ENCODE measurements around the gene ABCA3.

GRCh38 chr16:2243781-2244180 lies 96.7 kb downstream of the ABCA3 start:
- TF ChIP-seq RAD21 (conservative IDR thresholded peaks at IDR 0.05) (no peak), REST (IDR thresholded peaks at IDR 0.05; ENCODE audit: borderline replicate concordance) (no peak), TAF1 (IDR thresholded peaks at IDR 0.05; ENCODE audit: low read depth) (no peak), CTCF (IDR thresholded peaks at IDR 0.05; ENCODE audit: poor library complexity, severe bottlenecking) (no peak), POLR2AphosphoS5 (IDR thresholded peaks at IDR 0.05) (no peak), EP300 (conservative IDR thresholded peaks at IDR 0.05; ENCODE audit: poor library complexity, severe bottlenecking) (no peak)
